HL-60 (cell line): Measurements from ENCODE around the gene PAPPA.

ENCODE experiments used
- DNase-seq, 2 experiments: peaks; one replicate each; pipeline ENCODE4 v3.0.0-alpha.2; 2010 to 2020; ENCODE audit warnings: low read depth in 1 of 2, low spot score in 1 of 2
- H3K27ac ChIP-seq: fragments of 250-450 bp; sonication (Bioruptor Pico); replicated peaks from 2 replicates; pipeline ENCODE4 v1.5.1; 2020; ENCODE audit warnings: mild to moderate bottlenecking, moderate library complexity
- H3K27me3 ChIP-seq: fragments of 250-450 bp; sonication (Bioruptor Pico); 2 replicates; pipeline ENCODE4 v1.5.1; 2021; ENCODE audit warnings: mild to moderate bottlenecking, moderate library complexity; ENCODE audit not compliant: insufficient read depth, poor library complexity, severe bottlenecking
- H3K4me3 ChIP-seq: replicated peaks from 2 replicates; pipeline ENCODE4 v1.5.1; 2011; ENCODE audit warnings: mild to moderate bottlenecking, control low read depth, low read length; ENCODE audit not compliant: insufficient read depth
- CTCF ChIP-seq: IDR thresholded peaks from one replicate; pipeline ENCODE4 v1.5.1; 2011; ENCODE audit warnings: low read length, control low read depth, inconsistent platforms; ENCODE audit not compliant: insufficient read depth
- GABPA ChIP-seq: IDR thresholded peaks from 2 replicates; pipeline ENCODE4 v1.6.1; 2012; ENCODE audit warnings: low read depth
- POLR2AphosphoS5 ChIP-seq: IDR thresholded peaks from 2 replicates; pipeline ENCODE4 v1.6.1; 2012; ENCODE audit warnings: low read depth
- REST ChIP-seq: IDR thresholded peaks from 2 replicates; pipeline ENCODE4 v1.6.1; 2012; ENCODE audit warnings: low read depth; ENCODE audit not compliant: insufficient replicate concordance
- SPI1 ChIP-seq: IDR thresholded peaks from 2 replicates; pipeline ENCODE4 v1.6.1; 2012; ENCODE audit warnings: low read depth, mild to moderate bottlenecking, borderline replicate concordance

The PAPPA gene

DNA sequence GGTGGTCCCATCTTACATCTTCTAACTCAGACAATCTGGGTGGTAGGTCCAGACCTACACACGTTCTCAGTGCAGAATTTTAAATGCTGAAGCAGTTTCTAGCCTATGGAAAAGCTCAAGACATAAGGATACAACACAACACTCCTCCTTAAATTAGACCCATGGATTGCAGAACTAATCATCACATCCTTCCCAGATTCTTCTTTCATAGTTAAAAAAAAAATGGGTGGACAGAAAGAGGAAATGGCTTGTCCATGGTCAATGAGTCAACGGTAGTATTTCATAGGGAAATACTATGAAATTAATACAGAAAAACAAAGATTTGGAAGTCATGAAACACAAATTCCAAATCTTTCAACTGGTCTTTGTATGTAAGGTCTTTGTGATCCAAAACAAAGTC, 106.9 kb downstream of the PAPPA start:
- TF ChIP-seq REST (no peak), POLR2AphosphoS5 (no peak), CTCF (no peak), SPI1 (no peak), GABPA (no peak)
- no peak overlapping the region for H3K27ac ChIP-seq
- H3K4me3 ChIP-seq, result no peak overlapping the region
- DNase-seq, result no peak
- no peaks in the 10 kb centered on the region for H3K27me3 ChIP-seq

DNA sequence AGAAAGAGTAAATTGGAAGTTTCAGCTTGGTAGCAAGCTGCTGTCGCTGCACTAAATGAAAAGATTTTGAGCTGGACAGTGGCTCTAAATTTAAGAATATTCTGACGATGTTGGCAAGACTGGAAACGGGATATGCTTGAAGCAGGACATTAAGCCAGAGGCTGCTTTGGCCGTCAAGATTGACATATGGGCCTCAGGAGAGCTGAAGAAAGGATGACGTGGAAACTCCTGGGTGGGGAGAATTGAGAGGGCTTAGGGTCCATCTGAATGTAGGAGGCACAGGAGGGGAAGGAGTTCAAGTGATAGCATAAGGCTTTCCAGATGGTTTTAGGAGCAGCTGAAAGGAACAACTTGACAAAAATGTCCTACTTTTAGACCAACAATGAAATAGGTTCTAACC, 108.9 kb downstream of the PAPPA start:
- no peak for TF ChIP-seq SPI1
- no peak for TF ChIP-seq CTCF
- TF ChIP-seq GABPA, result no peak
- no peak for TF ChIP-seq POLR2AphosphoS5
- TF ChIP-seq REST, result no peak
- Histone ChIP-seq H3K27me3 (no peaks in the 10 kb centered on the region), H3K4me3 (no peak overlapping the region), H3K27ac (no peak overlapping the region)
- DNase-seq, result no peak

- no peak overlapping the region for H3K4me3 ChIP-seq
- TF ChIP-seq POLR2AphosphoS5 (no peak), GABPA (no peak), SPI1 (no peak), CTCF (no peak), REST (no peak)
- DNase-seq, result no peak
- no peaks in the 10 kb centered on the region for H3K27me3 ChIP-seq
- no peak overlapping the region for H3K27ac ChIP-seq
These were observed 110.8 kb downstream of the PAPPA start for GRCh38 chr9:116264361-116264760.
